Measurements from ENCODE around the gene TMED1. TPM values are rescaled to one million over a fixed set of nuclear protein-coding genes. Genes with fewer than 3 reads are reported as not detected.
A peak's percentile ranks its signal among the peaks of the same experiment; 100 is the strongest.

TMED1 gene
- total and polyA plus RNA-seq, 9 of the 15 experiments (the other 6 are each of a cell fraction or from before 2014, with no cell fraction given) = 0.86 to 30.2 (median 23.5) TPM

DNA sequence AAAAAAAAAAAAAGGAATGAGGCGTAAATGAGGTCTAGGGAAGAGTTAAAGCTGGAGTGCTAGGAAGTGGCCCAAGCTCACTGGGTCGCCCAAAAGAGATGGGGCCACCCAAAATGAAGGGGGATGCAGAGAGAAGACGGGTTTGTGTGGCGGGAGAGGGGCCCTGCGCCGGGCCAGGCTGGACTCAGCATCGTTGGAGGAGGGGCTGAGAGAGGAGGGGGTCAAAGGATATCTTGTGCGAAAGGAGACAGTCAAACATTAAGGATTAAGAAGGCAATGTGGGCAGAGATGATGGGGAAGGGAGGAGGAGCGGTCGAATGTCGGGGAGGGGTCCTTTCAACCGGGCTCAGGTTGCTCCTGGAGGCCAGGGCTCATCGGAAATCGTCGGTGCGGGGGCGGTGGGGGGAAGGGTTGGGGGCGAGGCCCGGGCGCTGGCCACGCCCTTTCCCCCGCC is 34.5 kb upstream of the TMED1 start:
- ATAC-seq = no peak
- H4K20me1 ChIP-seq (replicated peaks; ENCODE audit: control insufficient read depth, insufficient read depth, low read length) = no peaks in the 10 kb centered on the region
- ChIA-PET POLR2A (no interaction called here), CTCF (ENCODE audit: low intra/inter-chr PET ratio) (no interaction called here)
- H3K79me2 ChIP-seq (ENCODE audit: control insufficient read depth, insufficient read depth, low read length) = peaks cover 38% of the 10 kb centered on the region
- no peaks in the 10 kb centered on the region for H3K9me1 ChIP-seq (ENCODE audit: control insufficient read depth, insufficient read depth, low read length)
- H2AFZ ChIP-seq (ENCODE audit: low read depth, low read length) = peak overlapping the region; percentile 90
- peak overlapping the region; percentile 92 for H3K4me2 ChIP-seq (ENCODE audit: insufficient read depth, low read length)
- no TSS peak for BruUV-seq (replicated peaks)
- intact Hi-C loops (cut with micrococcal nuclease) (loop anchor here (5.0 kb wide), 1 partner anchor 57 kb away; the partner anchor contains the start of genes TIMM29 and YIPF2), in situ Hi-C loops (cut with MboI) (no loop called here)
- H3K9ac ChIP-seq (ENCODE audit: insufficient read depth in 1 of 2, low read depth in 2 of 2, low read length in 2 of 2) = peak overlapping the region; percentile 72 to 87
- DNase-seq (ENCODE audit: extremely low read depth in 1 of 4, low spot score in 3 of 4) = no peak
- peak overlapping the region; percentile 80 for H3K27ac ChIP-seq (ENCODE audit: extremely low read depth, low read depth, low read length)
- peaks cover 10% of the 10 kb centered on the region; the same call in 1 of the 3 replicates for H3K36me3 ChIP-seq (ENCODE audit: control insufficient read depth, insufficient read depth, low read length)
- H3K4me3 ChIP-seq = peak overlapping the region; percentile 37
- no peaks in the 10 kb centered on the region for H3K27me3 ChIP-seq (ENCODE audit: control insufficient read depth in 2 of 2, insufficient read depth in 2 of 2, low read length in 2 of 2)
- no peaks in the 10 kb centered on the region for H3K9me3 ChIP-seq (replicated peaks; ENCODE audit: control insufficient read depth, insufficient read depth, low read depth, low read length)
- FAIRE-seq = peak; percentile 80
- peaks cover 8 to 38% of the 10 kb centered on the region in 2 experiments for H3K4me1 ChIP-seq (replicated peaks in 1 of 2; ENCODE audit: control insufficient read depth in 2 of 2, insufficient read depth in 2 of 2, low read length in 2 of 2)
- 5% methylated on average over 8 of the region's 22 CpGs for WGBS (ENCODE audit: insufficient coverage, low coverage, missing lambda C conversion rate)
- TF ChIP-seq LEF1 (IDR thresholded peaks at IDR 0.05) = peak; percentile 85
- TF ChIP-seq, protein P1, sequence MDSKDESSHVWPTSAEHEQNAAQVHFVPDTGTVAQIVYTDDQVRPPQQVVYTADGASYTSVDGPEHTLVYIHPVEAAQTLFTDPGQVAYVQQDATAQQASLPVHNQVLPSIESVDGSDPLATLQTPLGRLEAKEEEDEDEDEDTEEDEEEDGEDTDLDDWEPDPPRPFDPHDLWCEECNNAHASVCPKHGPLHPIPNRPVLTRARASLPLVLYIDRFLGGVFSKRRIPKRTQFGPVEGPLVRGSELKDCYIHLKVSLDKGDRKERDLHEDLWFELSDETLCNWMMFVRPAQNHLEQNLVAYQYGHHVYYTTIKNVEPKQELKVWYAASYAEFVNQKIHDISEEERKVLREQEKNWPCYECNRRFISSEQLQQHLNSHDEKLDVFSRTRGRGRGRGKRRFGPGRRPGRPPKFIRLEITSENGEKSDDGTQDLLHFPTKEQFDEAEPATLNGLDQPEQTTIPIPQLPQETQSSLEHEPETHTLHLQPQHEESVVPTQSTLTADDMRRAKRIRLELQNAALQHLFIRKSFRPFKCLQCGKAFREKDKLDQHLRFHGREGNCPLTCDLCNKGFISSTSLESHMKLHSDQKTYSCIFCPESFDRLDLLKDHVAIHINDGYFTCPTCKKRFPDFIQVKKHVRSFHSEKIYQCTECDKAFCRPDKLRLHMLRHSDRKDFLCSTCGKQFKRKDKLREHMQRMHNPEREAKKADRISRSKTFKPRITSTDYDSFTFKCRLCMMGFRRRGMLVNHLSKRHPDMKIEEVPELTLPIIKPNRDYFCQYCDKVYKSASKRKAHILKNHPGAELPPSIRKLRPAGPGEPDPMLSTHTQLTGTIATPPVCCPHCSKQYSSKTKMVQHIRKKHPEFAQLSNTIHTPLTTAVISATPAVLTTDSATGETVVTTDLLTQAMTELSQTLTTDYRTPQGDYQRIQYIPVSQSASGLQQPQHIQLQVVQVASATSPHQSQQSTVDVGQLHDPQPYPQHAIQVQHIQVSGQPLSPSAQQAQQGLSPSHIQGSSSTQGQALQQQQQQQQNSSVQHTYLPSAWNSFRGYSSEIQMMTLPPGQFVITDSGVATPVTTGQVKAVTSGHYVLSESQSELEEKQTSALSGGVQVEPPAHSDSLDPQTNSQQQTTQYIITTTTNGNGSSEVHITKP (IDR thresholded peaks at IDR 0.05; ENCODE audit: partially characterized antibody) = peak; percentile 38
- no peak for TF ChIP-seq GTF2F1 (IDR thresholded peaks at IDR 0.05; ENCODE audit: low read depth, low read length)
- TF ChIP-seq TCF3 (CRISPR knock-in tag; IDR thresholded peaks at IDR 0.05) = peak; percentile 68
- no peak for TF ChIP-seq MLX (CRISPR knock-in tag; conservative IDR thresholded peaks at IDR 0.05)
- TF ChIP-seq EGR1 (conservative IDR thresholded peaks at IDR 0.05) = peak; percentile 99
- peak; percentile 69 for TF ChIP-seq GATA2 (CRISPR knock-in tag; IDR thresholded peaks at IDR 0.05)
- peak; percentile 31; the same call in 1 of the 2 replicates for TF ChIP-seq MECOM (CRISPR knock-in tag; IDR thresholded peaks at IDR 0.05)
- TF ChIP-seq FOS (IDR thresholded peaks at IDR 0.05; ENCODE audit: extremely low read depth, insufficient read length) = no peak
- 0 out of 2 replicates have a peak, but pooled peaks have one; percentile 49 for TF ChIP-seq MIER1 (IDR thresholded peaks at IDR 0.05; ENCODE audit: low read depth)
- TF ChIP-seq ARID1B (IDR thresholded peaks at IDR 0.05) = peak; percentile 80
- TF ChIP-seq TEAD4 (IDR thresholded peaks at IDR 0.05; ENCODE audit: low read length) = peak; percentile 32; the same call in 1 of the 2 replicates
- no peak for TF ChIP-seq TEAD4 (CRISPR knock-in tag; IDR thresholded peaks at IDR 0.05; ENCODE audit: borderline replicate concordance)
- no peak for TF ChIP-seq PYGO2 (tag; IDR thresholded peaks at IDR 0.05)
- peak; percentile 60 for TF ChIP-seq GABPA (tag; conservative IDR thresholded peaks at IDR 0.05; ENCODE audit: low read depth)
- peak; percentile 82 for TF ChIP-seq SMARCE1 (IDR thresholded peaks at IDR 0.05)
- peak; percentile 52; the same call in 1 of the 2 replicates for TF ChIP-seq GATAD2A (IDR thresholded peaks at IDR 0.05)
- TF ChIP-seq, protein P2, sequence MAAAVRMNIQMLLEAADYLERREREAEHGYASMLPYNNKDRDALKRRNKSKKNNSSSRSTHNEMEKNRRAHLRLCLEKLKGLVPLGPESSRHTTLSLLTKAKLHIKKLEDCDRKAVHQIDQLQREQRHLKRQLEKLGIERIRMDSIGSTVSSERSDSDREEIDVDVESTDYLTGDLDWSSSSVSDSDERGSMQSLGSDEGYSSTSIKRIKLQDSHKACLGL (CRISPR knock-in tag; IDR thresholded peaks at IDR 0.05; ENCODE audit: borderline replicate concordance, poor library complexity, severe bottlenecking) = no peak
- TF ChIP-seq SRSF7 (optimal IDR thresholded peaks at IDR 0.05; ENCODE audit: low read depth, low read length) = no peak
- TF ChIP-seq NFIC (IDR thresholded peaks at IDR 0.05) = peak; percentile 54

Measured in K562 (cell line).